Fibroblast of skin of left biceps (primary cell): ENCODE measurements around the gene RSAD1.

Source experiments
- DNase-seq, 2 experiments: peaks; one replicate each; pipeline ENCODE4 v3.0.0-alpha.2; 2013; ENCODE audit warnings: low read depth in 2 of 2

Gene RSAD1

DNA sequence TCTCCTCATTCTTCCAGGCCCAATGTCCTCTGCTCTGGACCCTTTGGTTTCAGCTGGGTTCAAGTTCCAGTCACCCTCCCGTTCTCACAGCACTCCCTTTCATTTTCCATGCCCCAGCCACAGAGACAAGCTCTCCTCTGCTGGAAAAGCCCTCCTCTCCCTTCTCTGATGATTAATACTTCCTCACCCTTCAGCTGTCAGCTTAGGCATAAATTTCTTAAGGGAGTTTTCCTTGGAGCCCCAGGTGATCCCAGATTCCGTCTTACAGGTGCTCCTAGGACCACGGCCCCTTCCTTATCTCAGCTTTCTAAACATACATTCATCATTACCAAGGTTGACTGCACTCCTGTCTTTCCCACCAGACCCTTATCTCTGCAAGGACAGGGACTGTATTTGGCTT lies 20.4 kb upstream of the RSAD1 start:
- DNase-seq, result no peak

- no peak for DNase-seq
Observed at GRCh38 chr17:50458701-50459676, 19.7 kb upstream of the RSAD1 start.

- DNase-seq, result no peak
Observed at GRCh38 chr17:50459756-50460155, 18.9 kb upstream of the RSAD1 start.

DNA sequence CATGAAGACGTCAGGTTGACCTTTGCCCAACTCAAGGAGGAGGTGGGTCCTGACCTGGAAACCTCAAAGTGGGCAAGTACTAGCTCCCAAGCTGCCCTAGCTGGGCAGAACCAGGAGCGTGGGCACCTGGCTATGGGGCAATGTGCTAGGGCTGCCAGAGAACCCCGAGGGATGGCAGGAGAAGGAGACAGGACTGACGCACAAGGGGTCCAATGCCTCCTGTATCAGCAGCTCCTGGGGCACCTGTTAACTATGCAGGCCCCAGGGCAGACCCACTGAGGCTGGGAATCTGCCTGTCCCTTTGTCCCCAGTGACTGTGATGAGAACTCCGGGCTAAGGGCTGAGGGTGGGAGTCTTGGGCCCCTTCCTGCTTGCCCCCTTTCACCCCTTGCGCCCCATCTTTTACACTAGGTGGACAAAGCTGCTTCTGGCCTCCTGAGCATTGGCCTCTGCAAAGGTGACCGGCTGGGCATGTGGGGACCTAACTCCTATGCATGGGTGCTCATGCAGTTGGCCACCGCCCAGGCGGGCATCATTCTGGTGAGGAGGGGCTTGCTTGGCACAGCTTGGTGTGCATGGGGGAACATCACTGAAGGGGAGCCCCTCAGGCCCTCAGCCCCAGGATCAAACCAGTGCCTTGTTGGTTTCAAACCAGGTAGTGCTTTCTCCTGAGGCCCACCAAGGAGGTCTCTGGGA lies 17.7 kb upstream of the RSAD1 start:
- no peak for DNase-seq

DNA sequence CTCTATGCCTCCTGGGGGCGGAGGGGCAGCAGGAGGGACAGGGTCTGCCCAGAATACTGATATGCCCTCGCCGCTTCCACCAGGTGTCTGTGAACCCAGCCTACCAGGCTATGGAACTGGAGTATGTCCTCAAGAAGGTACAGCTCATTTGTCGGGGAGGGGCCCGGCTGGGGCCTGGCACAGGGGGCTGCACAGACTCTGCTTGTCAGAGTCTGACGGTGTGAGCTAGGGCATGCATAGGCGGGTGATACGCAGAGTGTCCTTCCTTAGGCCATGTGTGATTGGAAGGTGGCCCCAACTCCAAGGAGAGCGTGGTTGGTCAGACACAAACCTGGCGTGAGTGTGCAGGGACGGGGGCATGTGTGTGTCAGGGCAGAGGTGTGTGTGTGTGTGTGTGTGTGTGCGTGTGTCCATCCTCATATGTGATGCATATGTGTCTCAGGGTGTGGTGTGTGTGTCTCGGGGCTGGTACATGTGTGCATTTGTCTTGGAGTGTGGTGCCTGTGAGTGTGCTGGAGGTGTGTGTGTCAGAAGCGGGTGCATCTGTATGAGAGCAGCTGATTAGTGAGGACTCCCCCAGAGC lies 17.0 kb upstream of the RSAD1 start:
- DNase-seq, result no peak

GRCh38 chr17:50462446-50462845 lies 16.2 kb upstream of the RSAD1 start:
- DNase-seq, result no peak

- DNase-seq, result no peak
Observed at GRCh38 chr17:50464121-50464520, 14.5 kb upstream of the RSAD1 start.

- DNase-seq, result no peak
Observed at GRCh38 chr17:50464736-50465135, 13.9 kb upstream of the RSAD1 start.

- no peak for DNase-seq
Observed at GRCh38 chr17:50465171-50465570, 13.5 kb upstream of the RSAD1 start.

DNA sequence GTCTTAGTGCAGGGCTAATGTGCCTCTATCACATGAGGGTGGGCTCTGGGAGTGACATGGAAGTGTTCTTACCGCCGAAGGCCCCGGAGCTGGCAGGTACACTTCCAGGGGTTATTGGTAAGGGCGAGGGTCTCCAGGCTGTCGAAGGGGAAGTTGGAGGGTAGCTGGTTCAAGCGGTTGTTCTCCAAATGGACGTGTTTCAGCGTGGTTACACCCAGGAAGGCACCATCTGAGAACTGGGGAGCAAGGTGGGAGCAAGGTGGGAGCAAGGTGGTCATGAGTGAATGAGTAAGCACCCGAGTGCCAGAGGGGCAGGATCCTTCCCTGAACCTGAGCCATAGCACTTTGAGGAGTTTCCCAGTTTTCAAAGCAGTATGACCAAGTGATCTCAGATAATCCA lies 13.0 kb upstream of the RSAD1 start:
- DNase-seq, result no peak

GRCh38 chr17:50466371-50467113 lies 12.1 kb upstream of the RSAD1 start:
- DNase-seq, result no peak

- DNase-seq, result no peak
Observed at GRCh38 chr17:50467114-50467854, 11.4 kb upstream of the RSAD1 start.

DNA sequence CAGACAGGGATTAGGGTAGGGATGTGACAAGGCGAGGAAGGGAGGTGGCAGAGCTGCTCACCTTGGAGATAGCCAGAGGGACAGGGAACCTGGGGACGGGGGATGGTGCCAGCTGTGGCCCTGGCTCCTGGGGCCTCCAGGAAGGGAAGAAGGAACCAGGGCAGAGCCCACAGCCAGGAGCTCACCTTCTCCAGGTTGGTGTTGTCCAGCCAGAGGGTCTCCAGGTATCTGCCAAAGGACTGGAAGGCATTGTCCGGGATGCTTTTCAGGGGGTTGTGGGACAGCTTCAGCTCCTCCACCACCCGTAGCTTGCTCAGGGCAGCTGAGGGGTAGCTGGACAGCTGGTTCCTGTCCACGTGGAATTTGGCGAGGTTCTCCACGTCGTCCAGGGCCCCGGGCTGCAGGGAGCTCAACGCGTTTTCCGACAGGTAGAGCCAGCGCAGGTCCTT lies 10.8 kb upstream of the RSAD1 start:
- no peak for DNase-seq

DNA sequence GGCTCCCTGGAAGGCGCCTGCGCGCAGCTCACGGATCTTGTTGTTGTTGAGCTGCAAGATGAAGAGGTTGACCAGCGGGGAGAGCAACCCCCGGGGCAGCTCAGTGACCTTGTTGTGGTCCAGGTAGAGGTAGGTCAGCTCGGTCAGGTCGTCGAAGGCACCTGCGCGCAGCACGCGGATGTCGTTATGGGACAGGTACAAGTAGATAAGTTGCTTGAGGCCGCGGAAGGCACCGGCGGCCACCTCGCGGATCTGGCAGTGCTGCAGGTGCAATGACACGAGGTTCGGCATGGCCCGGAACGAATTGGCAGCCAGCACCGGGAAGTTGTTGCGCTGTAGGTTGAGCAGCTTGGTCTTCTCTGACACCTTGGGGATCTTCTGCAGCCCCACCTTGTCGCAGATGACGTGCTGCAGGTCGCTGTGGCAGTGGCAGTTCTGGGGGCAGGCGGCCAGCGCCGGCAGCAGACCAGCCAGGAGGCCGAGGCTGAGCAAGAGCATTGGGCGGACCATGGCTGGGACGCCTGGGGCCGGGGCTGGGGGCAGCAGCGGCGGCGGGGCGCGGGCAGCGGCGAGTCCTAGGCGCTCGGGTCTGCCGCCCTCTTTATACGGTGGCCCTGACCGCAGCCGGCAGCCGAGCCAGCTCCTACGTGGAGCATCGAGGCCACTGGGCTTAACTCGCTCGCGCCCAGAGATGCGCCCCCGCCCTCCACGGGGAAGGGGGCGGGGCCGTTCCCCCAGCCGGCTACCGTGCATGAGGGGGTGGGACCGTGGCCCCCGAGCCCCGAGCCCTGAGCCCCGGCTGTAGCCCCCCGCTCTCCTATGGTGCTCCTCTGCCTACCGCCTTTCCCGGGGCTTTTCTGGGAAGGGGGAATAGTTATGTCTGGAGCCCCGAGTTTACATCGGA lies 10.1 kb upstream of the RSAD1 start, which contains the start of gene CHAD:
Gene CHAD (minus strand): TSS at position 577 of the 904 bp plus-strand sequence. CDS start 67 bp downstream, at position 510.
- no peak for DNase-seq

- no peak for DNase-seq
Observed at GRCh38 chr17:50469208-50469605, 9.5 kb upstream of the RSAD1 start.

- no peak for DNase-seq
Observed at GRCh38 chr17:50469671-50470305, 8.9 kb upstream of the RSAD1 start.

DNA sequence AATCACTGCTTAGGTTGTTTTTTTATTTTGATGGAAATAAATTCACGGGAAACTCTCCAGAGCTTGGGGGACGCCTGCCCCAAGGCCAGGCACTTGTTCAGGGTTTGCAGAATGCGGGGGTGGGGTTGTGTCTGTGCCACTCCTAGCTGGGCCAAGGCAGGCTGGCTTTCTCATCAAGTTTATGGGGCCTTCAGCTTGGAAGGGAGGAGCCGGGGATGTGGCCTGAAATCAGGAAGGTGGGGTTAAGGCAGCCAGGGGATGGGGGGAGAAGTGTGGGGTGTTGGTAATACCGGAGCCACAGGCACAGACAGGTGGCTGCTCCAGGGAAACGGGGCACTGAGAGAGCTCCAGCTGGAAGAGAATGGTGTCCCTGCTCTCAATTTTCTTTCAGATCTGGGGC lies 8.2 kb upstream of the RSAD1 start:
- no peak for DNase-seq

DNA sequence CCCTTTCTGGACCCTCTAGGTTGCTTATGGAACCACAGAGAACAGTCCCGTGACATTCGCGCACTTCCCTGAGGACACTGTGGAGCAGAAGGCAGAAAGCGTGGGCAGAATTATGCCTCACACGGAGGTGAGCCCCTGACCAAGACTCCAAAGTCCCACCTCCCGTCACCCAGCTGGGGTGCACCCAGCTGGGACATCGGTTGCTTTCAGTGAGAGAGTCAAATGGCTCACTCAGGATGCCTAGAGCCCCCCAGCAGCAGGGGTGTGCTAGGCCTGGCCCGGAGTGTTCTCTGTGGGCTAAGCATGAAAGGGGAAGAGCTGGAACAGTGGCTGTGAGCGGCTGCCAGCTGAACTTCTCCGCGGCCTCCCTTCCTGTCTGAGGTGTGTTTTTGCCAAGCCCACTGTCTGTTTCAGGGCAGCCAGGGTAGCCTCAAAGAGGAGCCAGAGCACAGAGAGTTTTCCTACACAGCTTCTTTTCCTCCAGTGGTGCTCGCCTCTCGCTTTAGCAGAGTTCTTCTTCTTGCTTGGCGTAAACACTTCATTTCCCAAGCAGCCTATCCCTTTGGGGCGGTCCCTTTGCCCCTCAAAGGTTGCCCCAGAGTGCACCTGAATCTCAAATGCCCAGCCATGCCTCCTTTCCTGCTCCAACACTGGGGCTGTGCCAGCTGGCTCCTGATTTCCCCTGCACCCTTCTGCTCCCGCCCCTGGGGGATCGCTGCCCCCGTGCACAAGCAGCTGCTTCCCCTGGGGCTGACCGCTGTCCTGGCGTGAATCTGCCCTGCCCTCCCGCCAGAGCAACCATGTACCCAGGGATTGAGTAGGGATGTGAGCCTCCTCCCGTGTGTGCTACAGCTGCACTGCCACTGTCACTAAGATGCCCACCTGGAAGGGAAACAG lies 7.4 kb upstream of the RSAD1 start:
- no peak for DNase-seq
